GM12878 (cell line): Measurements from ENCODE around the gene CAPN2. TPM values are rescaled to one million over a fixed set of nuclear protein-coding genes. Genes with fewer than 3 reads are reported as not detected.
A peak's percentile ranks its signal among the peaks of the same experiment; 100 is the strongest.

Experiments
- ATAC-seq: fragments of 200-7000 bp; cut with Tn5 transposase; 3 replicates; pipeline ENCODE4 v1.9.1; 2020; ENCODE audit warnings: mild to moderate bottlenecking, moderate library complexity
- BruUV-seq: library from RNA; stranded (reverse); fragments of 400-500 nt; replicated peaks from 2 replicates; lab custom pipeline; 2021; lab: Mats Ljungman, UMichigan
- CTCF ChIA-PET: fragments of 300-600 bp; sonication (Branson Sonifier 250); formaldehyde crosslinking; extraction: SDS; loops from one replicate; lab custom pipeline; 2021; ENCODE audit warnings: inconsistent platforms; lab: Yijun Ruan, JAX
- POLR2A ChIA-PET: fragments of 350-600 bp; formaldehyde crosslinking; extraction: SDS; loops from one replicate; lab custom pipeline; 2021; ENCODE audit warnings: inconsistent platforms; lab: Charles Lee
- RAD21 ChIA-PET: fragments of 300-600 bp; sonication (Branson Sonifier 250); formaldehyde crosslinking; loops from one replicate; lab custom pipeline; 2023; ENCODE audit warnings: antibody characterized with exemption; ENCODE audit not compliant: unreplicated experiment; lab: Charles Lee
- SMC1A ChIA-PET: fragments of 300-600 bp; sonication (Branson Sonifier 250); formaldehyde crosslinking; loops from one replicate; lab custom pipeline; 2023; ENCODE audit not compliant: unreplicated experiment, uncharacterized antibody; lab: Charles Lee
- DNase-seq: peaks from one replicate; pipeline ENCODE4 v3.0.0-alpha.2; 2011; ENCODE audit warnings: low read depth, low spot score
- FAIRE-seq: peaks from 3 replicates; lab custom pipeline; 2011; peaks lifted over from hg19 to GRCh38; lab: Jason Lieb, UNC
- H2AFZ ChIP-seq: 2 replicates; pipeline ENCODE4 v1.6.0; 2011; ENCODE audit warnings: low read depth, low read length, control low read depth; ENCODE audit not compliant: control insufficient read depth
- H3K27ac ChIP-seq: 2 replicates; pipeline ENCODE4 v1.5.1; 2011; ENCODE audit warnings: control low read depth; ENCODE audit not compliant: control insufficient read depth, insufficient read depth
- H3K27me3 ChIP-seq, 2 experiments: replicated peaks in 1 of 2; 2 replicates each; pipeline versions ENCODE4 v1.6.0 to v1.6.1; 2011; ENCODE audit warnings: low read length in 1 of 2; ENCODE audit not compliant: control insufficient read depth in 2 of 2, insufficient read depth in 2 of 2
- H3K36me3 ChIP-seq, 2 experiments: 2 replicates each; pipeline ENCODE4 v1.5.1; 2011; ENCODE audit warnings: low read length in 1 of 2; ENCODE audit not compliant: control insufficient read depth in 2 of 2, insufficient read depth in 2 of 2
- H3K4me1 ChIP-seq: 2 replicates; pipeline ENCODE4 v1.6.1; 2011; ENCODE audit warnings: mild to moderate bottlenecking, low read length, moderate library complexity, mixed read lengths; ENCODE audit not compliant: control insufficient read depth, insufficient read depth
- H3K4me2 ChIP-seq: 2 replicates; pipeline ENCODE4 v1.6.0; 2011; ENCODE audit warnings: control low read depth; ENCODE audit not compliant: control insufficient read depth, insufficient read depth
- H3K4me3 ChIP-seq: fragments of 200-600 bp; sonication (generic); 2 replicates; pipeline ENCODE4 v1.5.1; 2016
- H3K79me2 ChIP-seq: 2 replicates; pipeline ENCODE4 v1.6.0; 2011; ENCODE audit warnings: low read length; ENCODE audit not compliant: control insufficient read depth, insufficient read depth
- H3K9ac ChIP-seq: 2 replicates; pipeline ENCODE4 v1.8.0; 2011; ENCODE audit warnings: low read length, control low read depth, mixed read lengths; ENCODE audit not compliant: control insufficient read depth, insufficient read depth
- H3K9me3 ChIP-seq: replicated peaks from 3 replicates; pipeline ENCODE4 v1.5.1; 2011; ENCODE audit warnings: mild to moderate bottlenecking, low read length; ENCODE audit not compliant: control insufficient read depth, insufficient read depth
- H4K20me1 ChIP-seq: 2 replicates; pipeline ENCODE4 v1.6.0; 2011; ENCODE audit not compliant: control insufficient read depth, insufficient read depth
- ASH2L ChIP-seq: fragments of 300-600, 200-600 bp; sonication (generic); IDR thresholded peaks from 2 replicates; pipeline ENCODE4 v1.6.1; 2017; ENCODE audit warnings: low read depth, mild to moderate bottlenecking, borderline replicate concordance
- KAT2A ChIP-seq: conservative IDR thresholded peaks from 2 replicates; pipeline ENCODE4 v1.6.1; 2011; ENCODE audit warnings: low read depth, low read length; ENCODE audit not compliant: control insufficient read depth
- LARP7 ChIP-seq: fragments of 450-650 bp; IDR thresholded peaks from 2 replicates; pipeline ENCODE4 v1.6.1; 2017; ENCODE audit warnings: mild to moderate bottlenecking
- MYB ChIP-seq: fragments of 150-350 bp; IDR thresholded peaks from 2 replicates; pipeline ENCODE4 v1.6.1; 2014; ENCODE audit warnings: mild to moderate bottlenecking, low read depth, low read length, borderline replicate concordance
- POU2F2 ChIP-seq: IDR thresholded peaks from 3 replicates; pipeline ENCODE4 v1.6.1; 2011; ENCODE audit warnings: low read depth, mild to moderate bottlenecking, low read length, borderline replicate concordance
- RELA ChIP-seq: fragments of 450-650 bp; IDR thresholded peaks from 2 replicates; pipeline ENCODE4 v1.8.0; 2014; ENCODE audit warnings: borderline replicate concordance; ENCODE audit not compliant: partially characterized antibody
- TCF7 ChIP-seq: IDR thresholded peaks from 2 replicates; pipeline ENCODE4 v1.6.1; 2014; ENCODE audit warnings: antibody characterized with exemption, borderline replicate concordance
- YBX1 ChIP-seq: fragments of 450-650 bp; IDR thresholded peaks from 2 replicates; pipeline ENCODE4 v1.6.1; 2016; ENCODE audit warnings: antibody characterized with exemption
- ZNF384 ChIP-seq: IDR thresholded peaks from 2 replicates; pipeline ENCODE4 v1.6.1; 2012; ENCODE audit warnings: low read depth, mild to moderate bottlenecking, low read length, improper control_type of control experiment, borderline replicate concordance
- WGBS: methylation state at CpG from one replicate; pipeline ENCODE4 v1.1.6; 2016; ENCODE audit warnings: low lambda C conversion rate; ENCODE audit not compliant: insufficient replicate concordance, insufficient coverage; ENCODE audit errors: missing lambda C conversion rate; 5-methylcytosine and 5-hydroxymethylcytosine counted together
- in situ Hi-C: fragments of 300-500 bp; cut with MboI; formaldehyde crosslinking; loops from 9 replicates; pipeline ENCODE4 v1.14.3; 2018; ENCODE audit warnings: mixed read lengths
- intact Hi-C: fragments of 100-400 bp; cut with micrococcal nuclease; formaldehyde crosslinking; loops from one replicate; pipeline ENCODE4 v1.14.2; 2022; ENCODE audit not compliant: unreplicated experiment
- polyA plus RNA-seq, 11 experiments: library from polyadenylated mRNA; depleted of rRNA in 4 of 11; unstranded in 6 of 11; stranded (reverse) in 5 of 11; fragments of >200 nt; fragmentation: Nextera tagmentation in 4 of 11; fragmentation: Illumina TruSeq in 1 of 11; extraction: Ambion mirVana in 4 of 11; extraction: Trizol in 1 of 11; gene quantifications; 1 replicate in 1 of 11; 2 replicates in 10 of 11; pipeline versions ENCODE4 v1.2.1 to v1.2.3, GENCODE V29; 2011 to 2016; ENCODE audit warnings: inconsistent platforms in 2 of 11, missing spikeins in 2 of 11, low read depth in 1 of 11
- total RNA-seq, 4 experiments: library from RNA; depleted of rRNA in 3 of 4; stranded (reverse); fragments of >200 nt in 3 of 4; fragmentation: Illumina TruSeq in 1 of 4; extraction: Trizol in 1 of 4; gene quantifications; 2 replicates each; pipeline versions ENCODE4 v1.2.1 to v1.2.3, GENCODE V29; 2013 to 2021
- TF ChIP-seq, protein P1 (sequence below): IDR thresholded peaks from 2 replicates; pipeline ENCODE4 v1.6.1; 2011; ENCODE audit warnings: mild to moderate bottlenecking, low read depth, low read length, moderate library complexity; ENCODE audit not compliant: insufficient replicate concordance

The CAPN2 gene
- total and polyA plus RNA-seq, 10 of the 15 experiments (the other 5 are each of a cell fraction or from before 2014, with no cell fraction given): 6.0 to 21.4 (median 16.6) TPM

DNA sequence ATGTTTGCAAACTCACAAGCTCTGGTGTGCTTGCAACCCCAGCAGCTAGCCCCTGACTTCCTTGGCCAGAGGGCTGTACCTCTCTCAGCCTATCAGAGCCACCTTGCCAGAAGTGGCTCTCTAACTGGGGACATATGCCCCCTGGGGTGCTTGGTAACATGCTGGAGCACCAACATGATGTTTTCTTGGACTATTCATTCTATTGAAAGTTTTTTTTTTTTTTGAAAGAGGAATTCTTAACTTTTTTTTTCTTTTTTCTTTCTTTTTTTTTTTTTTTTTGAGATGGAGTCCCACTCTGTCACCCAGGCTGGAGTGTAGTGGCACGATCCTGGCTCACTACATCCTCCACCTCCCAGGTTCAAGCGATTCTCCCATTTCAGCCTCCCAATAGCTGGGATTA lies 32.2 kb upstream of the CAPN2 start:
- H2AFZ ChIP-seq: no peak overlapping the region
- H3K27ac ChIP-seq: no peak overlapping the region
- BruUV-seq: no TSS peak
- H3K9me3 ChIP-seq: no peaks in the 10 kb centered on the region; the same call in 2 of the 3 replicates
- TF ChIP-seq ZNF384 (no peak), RELA (no peak), YBX1 (no peak), TCF7 (no peak), LARP7 (no peak), ASH2L (no peak), POU2F2 (no peak), MYB (no peak), KAT2A (no peak)
- TF ChIP-seq, protein P1, sequence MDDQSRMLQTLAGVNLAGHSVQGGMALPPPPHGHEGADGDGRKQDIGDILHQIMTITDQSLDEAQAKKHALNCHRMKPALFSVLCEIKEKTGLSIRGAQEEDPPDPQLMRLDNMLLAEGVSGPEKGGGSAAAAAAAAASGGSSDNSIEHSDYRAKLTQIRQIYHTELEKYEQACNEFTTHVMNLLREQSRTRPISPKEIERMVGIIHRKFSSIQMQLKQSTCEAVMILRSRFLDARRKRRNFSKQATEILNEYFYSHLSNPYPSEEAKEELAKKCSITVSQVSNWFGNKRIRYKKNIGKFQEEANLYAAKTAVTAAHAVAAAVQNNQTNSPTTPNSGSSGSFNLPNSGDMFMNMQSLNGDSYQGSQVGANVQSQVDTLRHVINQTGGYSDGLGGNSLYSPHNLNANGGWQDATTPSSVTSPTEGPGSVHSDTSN: no peak
- no peaks in the 10 kb centered on the region for H3K36me3 ChIP-seq
- H3K79me2 ChIP-seq: no peaks in the 10 kb centered on the region
- H3K9ac ChIP-seq: no peak overlapping the region
- H3K27me3 ChIP-seq: no peaks in the 10 kb centered on the region
- POLR2A ChIA-PET: no interaction called here
- H4K20me1 ChIP-seq: no peaks in the 10 kb centered on the region
- intact Hi-C loops: loop anchor here (5.0 to 10.0 kb wide), 2 partner anchors 438 to 865 kb away; partner anchors contain the start of gene DISP1
- SMC1A ChIA-PET: interaction anchor here (0.7 to 2.1 kb wide), 11 partner anchors 8 to 205 kb away, joined by 3 to 8 read pairs (median 4); no protein-coding TSS in a partner anchor
- H3K4me1 ChIP-seq: no peaks in the 10 kb centered on the region
- ATAC-seq (peak; percentile 34; the same call in 2 of the 3 replicates), DNase-seq (no peak), FAIRE-seq (no peak)
- no peak overlapping the region for H3K4me2 ChIP-seq
- H3K4me3 ChIP-seq: no peak overlapping the region
- in situ Hi-C loops: no loop called here
- RAD21 ChIA-PET: interaction anchor here (1.1 to 1.6 kb wide), 4 partner anchors 49 to 547 kb away, joined by 3 to 7 read pairs (median 4); no protein-coding TSS in a partner anchor
- CTCF ChIA-PET: interaction anchor here (0.6 to 8.4 kb wide), 8 partner anchors 53 to 547 kb away, joined by 3 to 72 read pairs (median 4); no protein-coding TSS in a partner anchor
- WGBS: 14% methylated on average over 1 of the region's 2 CpGs
